GM06990 (cell line): Measurements from ENCODE around the gene ALPI.
"Not testable (repeated sequence)": the region's sequence is repeated elsewhere in the genome, so short reads cannot be mapped to it uniquely, and the experiment has no call there.

Experiments
- DNase-seq: peaks from one replicate; pipeline ENCODE4 v3.0.0-alpha.2; 2011; ENCODE audit not compliant: insufficient read length; ENCODE audit errors: extremely low read depth
- H3K27me3 ChIP-seq: replicated peaks from 2 replicates; pipeline ENCODE4 v1.6.0; 2011; ENCODE audit warnings: low read length; ENCODE audit not compliant: control insufficient read depth, insufficient read depth
- H3K36me3 ChIP-seq: 2 replicates; pipeline ENCODE4 v1.5.1; 2011; ENCODE audit warnings: low read length; ENCODE audit not compliant: control insufficient read depth, insufficient read depth
- H3K4me3 ChIP-seq: replicated peaks from 2 replicates; pipeline ENCODE4 v1.5.1; 2011; ENCODE audit warnings: low read depth, mild to moderate bottlenecking, control low read depth, low read length
- TF ChIP-seq, protein P1 (sequence below): IDR thresholded peaks from 2 replicates; pipeline ENCODE4 v1.5.1; 2011; ENCODE audit warnings: low read length, control low read depth, mild to moderate bottlenecking, inconsistent platforms; ENCODE audit not compliant: insufficient read depth, poor library complexity, severe bottlenecking

ALPI gene

GRCh38 chr2:232420463-232421188, 35.3 kb upstream of the ALPI start:
- Histone ChIP-seq H3K4me3 (no peak overlapping the region; the same call in 1 of the 2 replicates), H3K36me3 (no peaks in the 10 kb centered on the region), H3K27me3 (no peaks in the 10 kb centered on the region; the same call in 1 of the 2 replicates)
- TF ChIP-seq, protein P1, sequence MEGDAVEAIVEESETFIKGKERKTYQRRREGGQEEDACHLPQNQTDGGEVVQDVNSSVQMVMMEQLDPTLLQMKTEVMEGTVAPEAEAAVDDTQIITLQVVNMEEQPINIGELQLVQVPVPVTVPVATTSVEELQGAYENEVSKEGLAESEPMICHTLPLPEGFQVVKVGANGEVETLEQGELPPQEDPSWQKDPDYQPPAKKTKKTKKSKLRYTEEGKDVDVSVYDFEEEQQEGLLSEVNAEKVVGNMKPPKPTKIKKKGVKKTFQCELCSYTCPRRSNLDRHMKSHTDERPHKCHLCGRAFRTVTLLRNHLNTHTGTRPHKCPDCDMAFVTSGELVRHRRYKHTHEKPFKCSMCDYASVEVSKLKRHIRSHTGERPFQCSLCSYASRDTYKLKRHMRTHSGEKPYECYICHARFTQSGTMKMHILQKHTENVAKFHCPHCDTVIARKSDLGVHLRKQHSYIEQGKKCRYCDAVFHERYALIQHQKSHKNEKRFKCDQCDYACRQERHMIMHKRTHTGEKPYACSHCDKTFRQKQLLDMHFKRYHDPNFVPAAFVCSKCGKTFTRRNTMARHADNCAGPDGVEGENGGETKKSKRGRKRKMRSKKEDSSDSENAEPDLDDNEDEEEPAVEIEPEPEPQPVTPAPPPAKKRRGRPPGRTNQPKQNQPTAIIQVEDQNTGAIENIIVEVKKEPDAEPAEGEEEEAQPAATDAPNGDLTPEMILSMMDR: no peak
- no peak for DNase-seq

DNA sequence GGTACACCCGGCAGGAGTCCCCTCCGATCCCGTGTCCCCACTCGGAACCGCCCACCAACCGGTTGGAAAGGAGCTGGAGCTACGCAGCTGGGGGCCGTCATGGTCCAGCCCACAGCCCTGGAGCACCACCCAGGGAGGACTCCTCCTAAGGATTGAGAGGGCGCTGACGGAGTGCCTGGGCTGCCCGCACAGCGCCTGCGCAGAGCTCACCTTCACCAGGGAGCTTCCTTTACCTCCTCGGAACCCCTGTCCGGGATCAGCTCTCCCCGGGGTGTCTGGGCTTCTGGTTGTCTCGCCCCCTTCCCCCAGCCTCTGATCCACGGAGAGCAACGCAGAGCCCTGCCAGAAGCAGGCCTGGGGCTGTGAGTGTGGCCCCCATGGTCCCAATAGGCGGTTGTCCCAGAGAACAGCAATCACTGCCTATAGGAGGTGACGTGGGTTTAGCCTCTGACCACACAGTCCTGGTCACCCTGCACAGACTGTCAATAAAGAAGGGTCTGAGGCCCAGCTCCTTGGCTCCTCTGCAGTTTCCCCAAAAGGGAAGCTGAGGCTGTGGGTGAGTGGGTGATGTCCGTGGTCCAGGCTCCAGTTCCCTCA, 34.7 kb upstream of the ALPI start:
- no peak for DNase-seq
- Histone ChIP-seq H3K27me3 (no peaks in the 10 kb centered on the region; the same call in 1 of the 2 replicates), H3K4me3 (no peak overlapping the region), H3K36me3 (no peaks in the 10 kb centered on the region)
- TF ChIP-seq, protein P1: no peak

- no peak for DNase-seq
- Histone ChIP-seq H3K36me3 (no peaks in the 10 kb centered on the region), H3K27me3 (no peaks in the 10 kb centered on the region; the same call in 1 of the 2 replicates), H3K4me3 (no peak overlapping the region)
- TF ChIP-seq, protein P1: no peak
These were observed 33.9 kb upstream of the ALPI start for GRCh38 chr2:232422051-232422450.

GRCh38 chr2:232422996-232423395, 33.0 kb upstream of the ALPI start:
- not testable (repeated sequence) for H3K36me3 ChIP-seq, H3K4me3 ChIP-seq, H3K27me3 ChIP-seq, DNase-seq

- H3K4me3 ChIP-seq, DNase-seq, H3K36me3 ChIP-seq, H3K27me3 ChIP-seq: not testable (repeated sequence)
These were observed 32.5 kb upstream of the ALPI start for GRCh38 chr2:232423407-232423806.

DNA sequence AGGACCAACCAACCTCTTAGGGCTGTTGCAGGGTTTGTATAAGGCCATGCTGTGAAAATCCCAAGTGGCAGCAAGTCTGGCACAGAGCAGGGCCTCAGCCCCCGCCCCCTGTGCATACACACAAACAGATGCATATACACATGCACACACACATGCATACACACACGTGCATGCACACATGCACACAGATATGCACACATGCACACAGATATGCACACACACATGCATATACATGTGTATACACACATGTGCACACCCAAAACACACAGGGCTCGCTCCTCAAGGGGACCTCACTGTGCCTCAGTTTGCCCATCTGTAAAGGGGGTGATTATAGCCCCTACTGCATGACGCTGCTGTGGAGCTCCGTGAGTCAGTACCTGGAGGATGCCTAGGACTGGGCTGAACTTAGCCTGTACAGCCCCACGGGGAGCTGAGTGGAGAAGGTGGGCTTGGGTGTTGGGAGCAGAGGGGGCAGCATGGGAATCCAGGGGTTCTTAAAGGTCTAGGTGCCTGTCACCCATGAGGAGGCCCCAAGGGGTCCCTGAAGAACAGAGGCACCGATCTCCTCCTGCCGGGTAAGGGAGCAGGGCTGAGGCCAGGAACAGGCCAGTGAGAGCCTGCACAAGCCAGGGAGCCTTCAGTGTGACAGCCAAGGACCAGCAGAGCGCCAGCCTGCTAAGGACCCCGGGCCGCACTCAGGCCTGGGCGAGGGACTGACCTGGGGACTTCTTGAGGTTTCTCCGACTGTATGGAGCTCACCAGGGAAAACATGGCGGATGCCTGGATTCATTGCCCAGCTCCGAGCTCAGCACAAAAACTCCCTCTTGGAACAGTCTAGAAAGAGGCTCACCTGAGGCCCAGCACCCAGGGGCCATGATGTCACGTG, 24.0 kb upstream of the ALPI start:
- Histone ChIP-seq H3K4me3 (no peak overlapping the region), H3K27me3 (no peaks in the 10 kb centered on the region; the same call in 1 of the 2 replicates), H3K36me3 (no peaks in the 10 kb centered on the region)
- TF ChIP-seq, protein P1: no peak
- no peak for DNase-seq
